Body of pancreas (tissue), 4 donors: ENCODE results near the gene CSMD2. TPM values are rescaled to one million over a fixed set of nuclear protein-coding genes. Genes with fewer than 3 reads are reported as not detected.

Experiments
- ATAC-seq: fragments of 150-250 bp; one replicate; pipeline ENCODE4 v1.9.1; 2016
- DNase-seq, 4 donors: peaks; one replicate each; pipeline ENCODE4 v3.0.0-alpha.2; 2019
- H3K27ac ChIP-seq, 4 donors: fragments of 200-600 bp; sonication (generic); 1 replicate in 3 of 4; 2 replicates in 1 of 4; pipeline versions ENCODE4 v1.5.1 to v1.6.1; 2016 to 2019; ENCODE audit warnings: mild to moderate bottlenecking in 1 of 4, mixed read lengths in 1 of 4, moderate library complexity in 1 of 4
- H3K27me3 ChIP-seq, 2 donors: fragments of 200-600 bp; sonication (generic); one replicate each; pipeline ENCODE4 v1.6.0; 2016; ENCODE audit warnings: mild to moderate bottlenecking in 1 of 2
- H3K36me3 ChIP-seq, 2 donors: fragments of 200-600 bp; sonication (generic); replicated peaks in 1 of 2; 2 replicates each; pipeline ENCODE4 v1.5.1; 2016; ENCODE audit warnings: low read depth in 2 of 2; ENCODE audit not compliant: insufficient read depth in 1 of 2
- H3K4me1 ChIP-seq: fragments of 200-600 bp; sonication (generic); one replicate; pipeline ENCODE4 v1.6.0; 2016
- H3K4me3 ChIP-seq, 2 donors: fragments of 200-600 bp; sonication (generic); 1 replicate in 1 of 2; 2 replicates in 1 of 2; pipeline ENCODE4 v1.5.1; 2016 to 2019
- H3K9me3 ChIP-seq, 3 donors: fragments of 200-600 bp; sonication (generic); 1 replicate in 2 of 3; 2 replicates in 1 of 3; pipeline ENCODE4 v1.5.1; 2016
- POLR2A ChIP-seq, 3 donors: fragments of 450-650 bp; IDR thresholded peaks; one replicate each; pipeline ENCODE4 v1.6.1; 2016; ENCODE audit warnings: antibody characterized with exemption in 3 of 3, mild to moderate bottlenecking in 2 of 3
- WGBS, 2 donors: methylation state at CpG; one replicate each; pipeline ENCODE4 v1.1.5; 2017; 5-methylcytosine and 5-hydroxymethylcytosine counted together
- intact Hi-C: fragments of 100-400 bp; cut with DNase I; formaldehyde crosslinking; loops from one replicate; pipeline ENCODE4 v1.15.1; 2023
- total RNA-seq, 2 donors: library from RNA; depleted of rRNA; stranded (reverse); fragments of >200 nt; gene quantifications; one replicate each; pipeline ENCODE4 v1.1.0, GENCODE V29; 2016
- TF ChIP-seq, protein P1 (sequence below), 7 experiments: fragments of 450-650 bp in 4 of 7; fragments of 200-600 bp in 3 of 7; sonication (generic) in 3 of 7; IDR thresholded peaks; one replicate each; pipeline ENCODE4 v1.5.1; 2016 to 2019; ENCODE audit warnings: antibody characterized with exemption in 7 of 7

The CSMD2 gene
- total RNA-seq, 2 donors from 2014 or later = 0.26 to 0.33 TPM

DNA sequence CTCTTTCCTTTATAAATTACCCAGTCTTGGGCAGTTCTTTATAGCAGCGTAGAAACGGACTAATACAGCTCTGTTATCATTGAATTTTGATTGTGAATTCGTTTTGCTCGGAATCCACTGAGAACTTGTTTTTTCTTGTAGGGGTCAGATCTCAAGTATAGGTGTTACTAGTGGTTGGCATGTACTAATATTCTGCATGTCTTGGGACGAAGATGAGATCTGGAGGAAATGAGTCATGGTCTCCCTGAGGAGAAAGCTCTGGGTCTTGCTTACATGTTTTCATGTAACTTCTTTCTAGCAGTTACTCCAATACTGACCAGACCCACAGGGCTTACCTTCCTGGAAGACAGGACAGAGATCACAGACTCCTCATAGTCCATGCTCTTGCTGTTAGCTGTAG, 662.3 kb downstream of the CSMD2 start:
- WGBS, 2 donors = 55 to 60% methylated on average over 5 of the region's 5 CpGs
- no peak for ATAC-seq

DNA sequence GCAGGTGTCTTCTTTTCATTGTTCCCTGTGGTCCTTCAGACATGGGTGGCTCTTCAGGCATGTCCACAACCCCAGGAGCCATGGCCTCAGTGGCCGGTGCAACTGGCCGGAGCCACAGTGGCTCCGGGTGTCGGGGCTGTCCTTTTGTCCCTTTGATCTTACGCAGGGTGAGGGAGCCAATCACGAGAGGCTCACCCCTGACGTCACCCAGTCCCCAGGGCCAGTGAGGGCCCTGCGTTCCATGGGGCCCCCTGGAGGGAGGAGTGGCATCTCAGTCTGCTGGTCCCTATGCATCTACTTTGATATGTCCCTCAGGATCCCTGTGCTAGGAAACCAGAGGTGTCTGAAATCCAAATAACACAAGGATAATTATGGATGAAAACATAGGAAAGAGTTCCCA, 663.3 kb downstream of the CSMD2 start:
- DNase-seq (no peak), ATAC-seq (no peak)
- H3K9me3 ChIP-seq = peaks cover 0 to 6% (median 0%) of the 10 kb centered on the region in 3 donors
- intact Hi-C loops = no loop called here
- H3K4me1 ChIP-seq = no peaks in the 10 kb centered on the region
- no peak overlapping the region for H3K4me3 ChIP-seq
- WGBS, 2 donors = 87 to 97% methylated on average over 5 to 8 of the region's 8 CpGs
- no peak for TF ChIP-seq POLR2A (IDR thresholded peaks at IDR 0.05)
- TF ChIP-seq, protein P1, sequence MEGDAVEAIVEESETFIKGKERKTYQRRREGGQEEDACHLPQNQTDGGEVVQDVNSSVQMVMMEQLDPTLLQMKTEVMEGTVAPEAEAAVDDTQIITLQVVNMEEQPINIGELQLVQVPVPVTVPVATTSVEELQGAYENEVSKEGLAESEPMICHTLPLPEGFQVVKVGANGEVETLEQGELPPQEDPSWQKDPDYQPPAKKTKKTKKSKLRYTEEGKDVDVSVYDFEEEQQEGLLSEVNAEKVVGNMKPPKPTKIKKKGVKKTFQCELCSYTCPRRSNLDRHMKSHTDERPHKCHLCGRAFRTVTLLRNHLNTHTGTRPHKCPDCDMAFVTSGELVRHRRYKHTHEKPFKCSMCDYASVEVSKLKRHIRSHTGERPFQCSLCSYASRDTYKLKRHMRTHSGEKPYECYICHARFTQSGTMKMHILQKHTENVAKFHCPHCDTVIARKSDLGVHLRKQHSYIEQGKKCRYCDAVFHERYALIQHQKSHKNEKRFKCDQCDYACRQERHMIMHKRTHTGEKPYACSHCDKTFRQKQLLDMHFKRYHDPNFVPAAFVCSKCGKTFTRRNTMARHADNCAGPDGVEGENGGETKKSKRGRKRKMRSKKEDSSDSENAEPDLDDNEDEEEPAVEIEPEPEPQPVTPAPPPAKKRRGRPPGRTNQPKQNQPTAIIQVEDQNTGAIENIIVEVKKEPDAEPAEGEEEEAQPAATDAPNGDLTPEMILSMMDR (IDR thresholded peaks at IDR 0.05) = no peak
- no peaks in the 10 kb centered on the region for H3K36me3 ChIP-seq
- no peak overlapping the region for H3K27ac ChIP-seq
- H3K27me3 ChIP-seq = no peaks in the 10 kb centered on the region

More for the DNA sequence above, 662.3 kb downstream of the CSMD2 start:
- DNase-seq = no peak
- H3K9me3 ChIP-seq = no peaks in the 10 kb centered on the region
- H3K27me3 ChIP-seq = no peaks in the 10 kb centered on the region
- H3K36me3 ChIP-seq = no peaks in the 10 kb centered on the region
- intact Hi-C loops = no loop called here
- no peak overlapping the region for H3K27ac ChIP-seq
- H3K4me1 ChIP-seq = no peaks in the 10 kb centered on the region
- H3K4me3 ChIP-seq = no peak overlapping the region
- TF ChIP-seq POLR2A (IDR thresholded peaks at IDR 0.05) = no peak
- TF ChIP-seq, protein P1 (IDR thresholded peaks at IDR 0.05) = no peak

DNA sequence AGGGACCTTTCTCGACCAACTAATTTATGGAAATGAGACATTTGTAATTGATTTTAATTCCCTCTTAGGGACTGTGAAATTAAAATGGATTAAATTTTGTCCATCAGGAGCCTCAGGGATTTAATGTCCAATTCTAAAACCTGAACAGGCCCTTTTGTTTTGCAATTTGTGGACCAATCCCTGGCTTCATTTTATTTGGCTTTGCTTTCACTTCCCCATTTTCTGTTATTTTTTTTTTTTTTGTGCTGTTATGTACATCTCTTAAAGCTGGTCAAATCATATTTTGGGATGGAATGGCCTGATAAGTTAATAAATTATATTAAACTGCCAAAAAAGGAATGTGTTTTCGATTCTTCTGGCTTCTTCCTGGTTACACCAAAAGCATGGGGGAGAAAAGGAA, 663.7 kb downstream of the CSMD2 start:
- no peak overlapping the region for H3K27ac ChIP-seq
- peaks cover 0 to 11% (median 0%) of the 10 kb centered on the region in 3 donors for H3K9me3 ChIP-seq
- H3K4me3 ChIP-seq = no peak overlapping the region
- DNase-seq (no peak), ATAC-seq (no peak)
- TF ChIP-seq, protein P1 (IDR thresholded peaks at IDR 0.05) = no peak
- no peak for TF ChIP-seq POLR2A (IDR thresholded peaks at IDR 0.05)
- intact Hi-C loops = no loop called here
- no peaks in the 10 kb centered on the region for H3K36me3 ChIP-seq
- H3K27me3 ChIP-seq = no peaks in the 10 kb centered on the region
- 85 to 92% methylated on average over 2 of the region's 2 CpGs for WGBS, 2 donors
- no peaks in the 10 kb centered on the region for H3K4me1 ChIP-seq

DNA sequence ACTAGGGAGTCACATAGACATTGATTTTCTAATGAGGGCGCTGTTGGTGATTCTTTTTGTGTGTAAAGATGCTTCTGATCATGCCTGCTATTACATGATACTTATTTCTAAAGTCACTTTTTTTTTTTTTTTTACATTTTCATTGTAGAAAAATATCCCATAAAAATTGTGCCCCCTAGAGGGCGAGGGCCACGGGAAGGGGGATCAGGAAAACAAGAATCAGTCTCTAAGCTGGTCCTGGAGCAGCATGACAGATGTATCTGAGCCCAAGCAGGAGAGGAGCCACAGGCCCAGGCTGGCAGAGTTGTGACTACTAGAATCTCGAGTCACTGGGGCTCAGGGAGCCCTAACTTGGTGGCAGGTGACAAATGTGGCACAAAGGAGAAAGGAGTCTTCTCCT, 664.5 kb downstream of the CSMD2 start:
- ATAC-seq (no peak), DNase-seq (no peak)
- Histone ChIP-seq H3K4me3 (no peak overlapping the region), H3K27me3 (no peaks in the 10 kb centered on the region), H3K27ac (no peak overlapping the region), H3K36me3 (no peaks in the 10 kb centered on the region), H3K4me1 (no peaks in the 10 kb centered on the region), H3K9me3 (peaks cover 0 to 18% (median 0%) of the 10 kb centered on the region in 3 donors)
- intact Hi-C loops = no loop called here
- 68 to 72% methylated on average over 4 of the region's 4 CpGs for WGBS, 2 donors
- TF ChIP-seq, protein P1 (IDR thresholded peaks at IDR 0.05) = no peak
- TF ChIP-seq POLR2A (IDR thresholded peaks at IDR 0.05) = no peak

DNA sequence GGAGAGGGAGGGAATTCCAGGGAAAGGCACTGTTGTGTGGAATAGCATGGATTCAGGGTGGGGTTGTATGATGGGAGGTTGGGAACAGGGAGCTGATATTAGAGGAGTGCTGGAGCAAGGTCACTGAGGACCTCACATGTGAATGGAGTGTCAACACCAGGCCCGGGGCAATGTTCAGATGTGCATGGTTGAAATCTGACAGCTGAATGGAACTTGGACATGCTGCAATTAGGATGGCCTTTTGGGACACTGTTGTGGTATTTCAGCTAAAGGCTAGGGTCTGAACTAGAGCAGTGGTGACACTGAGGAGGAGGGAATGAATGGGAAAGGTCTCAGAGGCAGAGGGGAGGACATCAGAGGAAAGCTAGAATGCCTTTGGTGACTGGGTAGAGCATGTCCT, 667.6 kb downstream of the CSMD2 start:
- Histone ChIP-seq H3K9me3 (peaks cover 0 to 44% (median 0%) of the 10 kb centered on the region in 3 donors), H3K36me3 (peaks cover 9 to 10% of the 10 kb centered on the region in 2 donors), H3K27ac (no peak overlapping the region), H3K27me3 (no peaks in the 10 kb centered on the region), H3K4me3 (no peak overlapping the region), H3K4me1 (no peaks in the 10 kb centered on the region)
- intact Hi-C loops = no loop called here
- WGBS, 2 donors = 96 to 100% methylated on average over 1 of the region's 1 CpG
- ATAC-seq (no peak), DNase-seq (no peak)
- no peak for TF ChIP-seq POLR2A (IDR thresholded peaks at IDR 0.05)
- TF ChIP-seq, protein P1 (IDR thresholded peaks at IDR 0.05) = no peak
